ENCODE results near the gene BLID.

Gene BLID

GRCh38 chr11:122126024-122126688, 10.1 kb upstream of the BLID start:
- peaks cover 3% of the 10 kb centered on the region for H3K4me1 ChIP-seq
- no peak overlapping the region for H3K4me3 ChIP-seq (ENCODE audit: low read depth, low read length)
- H3K27me3 ChIP-seq (ENCODE audit: control insufficient read depth, insufficient read depth, low read length) = no peaks in the 10 kb centered on the region
- no peak overlapping the region for H3K9ac ChIP-seq
- no peak overlapping the region for H2AFZ ChIP-seq
- no peak overlapping the region for H3K4me2 ChIP-seq (ENCODE audit: low read length)
- H3K27ac ChIP-seq = no peak overlapping the region
- H3K36me3 ChIP-seq (ENCODE audit: control insufficient read depth, insufficient read depth, low read length) = no peaks in the 10 kb centered on the region
- H3K9me3 ChIP-seq (ENCODE audit: control insufficient read depth, low read length) = no peaks in the 10 kb centered on the region
- no peaks in the 10 kb centered on the region for H3K79me2 ChIP-seq
- TF ChIP-seq, protein P1, sequence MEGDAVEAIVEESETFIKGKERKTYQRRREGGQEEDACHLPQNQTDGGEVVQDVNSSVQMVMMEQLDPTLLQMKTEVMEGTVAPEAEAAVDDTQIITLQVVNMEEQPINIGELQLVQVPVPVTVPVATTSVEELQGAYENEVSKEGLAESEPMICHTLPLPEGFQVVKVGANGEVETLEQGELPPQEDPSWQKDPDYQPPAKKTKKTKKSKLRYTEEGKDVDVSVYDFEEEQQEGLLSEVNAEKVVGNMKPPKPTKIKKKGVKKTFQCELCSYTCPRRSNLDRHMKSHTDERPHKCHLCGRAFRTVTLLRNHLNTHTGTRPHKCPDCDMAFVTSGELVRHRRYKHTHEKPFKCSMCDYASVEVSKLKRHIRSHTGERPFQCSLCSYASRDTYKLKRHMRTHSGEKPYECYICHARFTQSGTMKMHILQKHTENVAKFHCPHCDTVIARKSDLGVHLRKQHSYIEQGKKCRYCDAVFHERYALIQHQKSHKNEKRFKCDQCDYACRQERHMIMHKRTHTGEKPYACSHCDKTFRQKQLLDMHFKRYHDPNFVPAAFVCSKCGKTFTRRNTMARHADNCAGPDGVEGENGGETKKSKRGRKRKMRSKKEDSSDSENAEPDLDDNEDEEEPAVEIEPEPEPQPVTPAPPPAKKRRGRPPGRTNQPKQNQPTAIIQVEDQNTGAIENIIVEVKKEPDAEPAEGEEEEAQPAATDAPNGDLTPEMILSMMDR (IDR thresholded peaks at IDR 0.05) = no peak

GRCh38 chr11:122123263-122123929, 7.4 kb upstream of the BLID start:
- Histone ChIP-seq H3K79me2 (no peaks in the 10 kb centered on the region), H3K4me1 (no peaks in the 10 kb centered on the region), H2AFZ (no peak overlapping the region), H3K4me3 (ENCODE audit: low read depth, low read length) (no peak overlapping the region), H3K4me2 (ENCODE audit: low read length) (no peak overlapping the region), H3K9me3 (ENCODE audit: control insufficient read depth, low read length) (no peaks in the 10 kb centered on the region), H3K27ac (no peak overlapping the region), H3K9ac (no peak overlapping the region), H3K27me3 (ENCODE audit: control insufficient read depth, insufficient read depth, low read length) (no peaks in the 10 kb centered on the region), H3K36me3 (ENCODE audit: control insufficient read depth, insufficient read depth, low read length) (no peaks in the 10 kb centered on the region)
- TF ChIP-seq, protein P1 (IDR thresholded peaks at IDR 0.05) = no peak

GRCh38 chr11:122122179-122122578, 6.2 kb upstream of the BLID start:
- Histone ChIP-seq H3K36me3 (ENCODE audit: control insufficient read depth, insufficient read depth, low read length) (no peaks in the 10 kb centered on the region), H3K4me2 (ENCODE audit: low read length) (no peak overlapping the region), H3K9ac (no peak overlapping the region), H3K27me3 (ENCODE audit: control insufficient read depth, insufficient read depth, low read length) (no peaks in the 10 kb centered on the region), H3K79me2 (no peaks in the 10 kb centered on the region), H2AFZ (no peak overlapping the region), H3K9me3 (ENCODE audit: control insufficient read depth, low read length) (no peaks in the 10 kb centered on the region), H3K4me1 (no peaks in the 10 kb centered on the region), H3K4me3 (ENCODE audit: low read depth, low read length) (no peak overlapping the region), H3K27ac (no peak overlapping the region)
- TF ChIP-seq, protein P1 (IDR thresholded peaks at IDR 0.05) = no peak

DNA sequence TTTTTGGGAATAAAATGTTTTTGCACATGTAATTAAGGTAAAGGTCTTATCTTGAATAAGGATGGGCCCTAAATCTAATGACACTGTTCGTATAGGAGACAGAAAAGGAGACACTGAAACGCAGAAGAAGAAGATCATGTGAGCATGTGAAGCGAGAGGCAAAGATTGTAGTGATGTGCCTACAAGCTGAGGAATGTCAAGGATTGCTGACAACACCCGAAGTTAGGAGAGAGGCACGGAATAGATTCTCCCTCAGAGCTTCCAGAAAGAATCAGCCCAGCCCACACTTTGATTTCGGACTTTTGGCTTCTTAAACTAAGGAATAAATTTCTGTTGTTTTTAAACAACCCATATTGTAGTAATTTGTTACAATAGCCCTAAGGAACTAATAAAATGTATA, 4.1 kb upstream of the BLID start:
- Histone ChIP-seq H2AFZ (no peak overlapping the region), H3K9ac (no peak overlapping the region), H3K27me3 (ENCODE audit: control insufficient read depth, insufficient read depth, low read length) (no peaks in the 10 kb centered on the region), H3K4me3 (ENCODE audit: low read depth, low read length) (no peak overlapping the region), H3K9me3 (ENCODE audit: control insufficient read depth, low read length) (no peaks in the 10 kb centered on the region), H3K36me3 (ENCODE audit: control insufficient read depth, insufficient read depth, low read length) (no peaks in the 10 kb centered on the region), H3K79me2 (no peaks in the 10 kb centered on the region), H3K27ac (no peak overlapping the region), H3K4me1 (no peaks in the 10 kb centered on the region), H3K4me2 (ENCODE audit: low read length) (no peak overlapping the region)
- TF ChIP-seq, protein P1 (IDR thresholded peaks at IDR 0.05) = no peak

DNA sequence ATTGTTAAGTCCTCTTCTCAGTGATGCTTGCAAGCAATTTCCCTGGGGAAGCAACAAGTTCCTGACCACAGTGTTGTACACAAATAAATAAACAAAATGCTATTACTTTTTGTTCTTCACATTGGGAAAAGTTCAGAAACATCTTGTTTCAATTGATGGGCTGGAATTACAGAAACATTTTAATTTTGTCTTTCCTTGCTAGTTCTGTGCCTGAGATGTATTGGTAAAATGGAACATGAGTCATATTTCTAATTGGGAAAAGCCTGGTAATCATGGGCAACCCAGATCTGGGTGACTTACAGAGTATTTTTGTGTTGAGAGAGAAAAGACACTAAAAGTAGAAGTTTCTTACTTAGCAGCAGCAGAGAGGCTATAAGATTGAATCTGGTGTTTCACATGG, 576 bp upstream of the BLID start:
- no peak overlapping the region for H2AFZ ChIP-seq
- TF ChIP-seq, protein P1 (IDR thresholded peaks at IDR 0.05) = no peak
- no peak overlapping the region for H3K9ac ChIP-seq
- no peaks in the 10 kb centered on the region for H3K27me3 ChIP-seq (ENCODE audit: control insufficient read depth, insufficient read depth, low read length)
- H3K9me3 ChIP-seq (ENCODE audit: control insufficient read depth, low read length) = no peaks in the 10 kb centered on the region
- no peaks in the 10 kb centered on the region for H3K79me2 ChIP-seq
- H3K4me1 ChIP-seq = no peaks in the 10 kb centered on the region
- H3K4me2 ChIP-seq (ENCODE audit: low read length) = no peak overlapping the region
- H3K36me3 ChIP-seq (ENCODE audit: control insufficient read depth, insufficient read depth, low read length) = no peaks in the 10 kb centered on the region
- no peak overlapping the region for H3K4me3 ChIP-seq (ENCODE audit: low read depth, low read length)
- H3K27ac ChIP-seq = no peak overlapping the region
